DMS53 treated with DMSO at 0.1 percent for 48 hours (cell line): ENCODE data around the gene PRDM8.
A peak's percentile ranks its signal among the peaks of the same experiment; 100 is the strongest.

Source experiments
- DNase-seq: peaks from one replicate; lab custom pipeline; 2025; ENCODE audit not compliant: unreplicated experiment; lab: John Stamatoyannopoulos, UW

Gene PRDM8

DNA sequence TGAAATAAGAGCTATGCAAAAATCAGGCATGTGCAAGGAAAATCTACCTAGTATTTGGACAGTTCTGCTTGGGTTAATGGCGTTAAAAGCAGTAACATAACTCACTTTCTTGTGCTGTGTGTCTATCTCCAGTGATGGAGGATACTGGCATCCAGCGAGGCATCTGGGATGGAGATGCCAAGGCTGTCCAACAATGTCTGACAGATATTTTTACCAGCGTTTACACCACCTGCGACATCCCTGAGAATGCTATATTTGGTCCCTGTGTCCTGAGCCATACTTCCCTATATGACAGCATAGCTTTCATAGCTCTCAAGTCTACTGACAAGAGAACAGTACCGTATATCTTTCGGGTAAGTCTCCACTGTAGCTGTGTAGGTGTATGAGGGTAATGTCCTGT is 2.6 kb downstream of the PRDM8 start:
- DNase-seq, result no peak

DNA sequence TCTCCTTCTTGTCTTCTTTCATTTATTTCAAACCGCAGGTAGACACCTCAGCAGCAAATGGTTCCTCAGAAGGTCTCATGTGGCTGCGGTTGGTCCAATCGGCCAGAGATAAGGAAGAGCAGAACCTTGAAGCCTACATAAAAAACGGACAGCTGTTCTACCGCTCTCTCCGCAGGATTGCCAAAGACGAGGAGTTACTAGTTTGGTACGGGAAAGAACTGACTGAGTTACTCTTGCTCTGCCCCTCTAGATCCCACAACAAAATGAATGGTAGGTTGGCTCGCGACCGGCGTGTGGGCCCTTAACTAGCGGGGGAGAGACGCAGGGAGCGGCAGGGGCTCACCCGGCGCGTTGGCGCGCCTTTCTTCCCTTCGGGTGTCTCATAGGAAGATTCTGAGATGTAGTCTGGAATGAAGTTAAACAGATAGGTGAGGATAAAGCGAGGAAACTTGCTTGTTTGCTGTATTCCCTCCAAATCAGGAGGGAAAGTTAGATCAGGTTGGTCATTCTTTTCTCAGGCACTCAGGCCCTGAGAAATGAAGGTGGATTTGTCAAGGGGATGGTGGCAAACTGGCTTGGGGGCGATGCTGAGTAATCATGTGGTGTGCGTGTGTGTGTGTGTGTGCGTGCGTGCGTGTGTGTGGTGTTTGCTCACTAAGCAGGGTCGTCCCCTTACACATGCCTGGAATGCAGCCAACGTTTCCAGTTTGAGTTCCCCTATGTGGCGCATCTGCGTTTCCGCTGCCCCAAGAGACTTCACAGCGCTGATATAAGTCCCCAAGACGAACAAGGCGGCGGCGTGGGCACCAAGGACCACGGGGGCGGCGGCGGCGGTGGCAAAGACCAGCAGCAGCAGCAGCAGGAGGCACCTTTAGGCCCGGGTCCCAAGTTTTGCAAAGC is 4.2 kb downstream of the PRDM8 start:
- DNase-seq, result no peak

DNA sequence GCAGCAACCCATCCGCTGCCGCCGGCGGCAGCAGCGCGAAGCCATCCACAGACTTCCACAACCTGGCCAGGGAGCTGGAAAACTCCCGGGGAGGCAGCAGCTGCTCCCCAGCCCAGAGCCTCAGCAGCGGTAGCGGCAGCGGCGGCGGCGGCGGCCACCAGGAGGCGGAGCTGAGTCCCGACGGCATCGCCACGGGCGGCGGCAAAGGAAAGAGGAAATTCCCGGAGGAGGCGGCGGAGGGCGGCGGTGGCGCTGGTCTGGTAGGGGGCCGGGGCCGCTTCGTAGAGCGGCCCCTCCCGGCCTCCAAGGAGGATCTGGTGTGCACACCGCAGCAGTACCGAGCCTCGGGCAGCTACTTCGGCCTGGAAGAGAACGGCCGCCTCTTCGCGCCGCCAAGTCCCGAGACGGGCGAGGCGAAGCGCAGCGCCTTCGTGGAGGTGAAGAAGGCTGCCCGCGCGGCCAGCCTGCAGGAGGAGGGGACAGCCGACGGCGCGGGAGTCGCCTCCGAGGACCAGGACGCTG is 4.9 kb downstream of the PRDM8 start:
- DNase-seq, result peak; percentile 33

DNA sequence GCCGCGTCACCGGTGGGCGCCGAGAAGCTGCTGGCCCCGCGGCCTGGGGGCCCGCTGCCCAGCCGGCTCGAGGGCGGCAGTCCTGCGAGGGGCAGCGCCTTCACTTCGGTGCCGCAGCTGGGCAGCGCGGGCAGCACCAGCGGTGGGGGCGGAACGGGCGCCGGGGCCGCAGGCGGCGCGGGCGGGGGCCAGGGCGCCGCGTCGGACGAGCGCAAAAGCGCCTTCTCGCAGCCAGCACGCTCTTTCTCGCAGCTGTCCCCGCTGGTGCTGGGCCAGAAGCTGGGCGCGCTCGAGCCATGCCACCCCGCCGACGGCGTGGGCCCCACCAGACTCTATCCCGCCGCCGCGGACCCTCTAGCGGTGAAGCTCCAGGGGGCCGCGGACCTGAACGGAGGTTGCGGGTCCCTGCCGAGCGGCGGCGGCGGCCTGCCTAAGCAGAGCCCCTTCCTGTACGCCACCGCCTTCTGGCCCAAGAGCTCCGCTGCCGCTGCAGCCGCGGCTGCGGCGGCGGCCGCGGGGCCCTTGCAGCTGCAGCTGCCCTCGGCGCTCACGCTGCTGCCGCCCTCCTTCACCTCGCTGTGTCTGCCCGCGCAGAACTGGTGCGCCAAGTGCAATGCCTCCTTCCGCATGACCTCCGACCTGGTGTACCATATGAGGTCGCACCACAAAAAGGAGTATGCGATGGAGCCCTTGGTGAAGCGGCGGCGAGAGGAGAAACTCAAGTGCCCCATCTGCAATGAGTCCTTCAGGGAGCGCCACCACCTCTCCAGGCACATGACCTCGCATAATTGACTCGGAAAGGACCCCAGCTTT is 5.6 kb downstream of the PRDM8 start:
- DNase-seq, result peak; percentile 10

DNA sequence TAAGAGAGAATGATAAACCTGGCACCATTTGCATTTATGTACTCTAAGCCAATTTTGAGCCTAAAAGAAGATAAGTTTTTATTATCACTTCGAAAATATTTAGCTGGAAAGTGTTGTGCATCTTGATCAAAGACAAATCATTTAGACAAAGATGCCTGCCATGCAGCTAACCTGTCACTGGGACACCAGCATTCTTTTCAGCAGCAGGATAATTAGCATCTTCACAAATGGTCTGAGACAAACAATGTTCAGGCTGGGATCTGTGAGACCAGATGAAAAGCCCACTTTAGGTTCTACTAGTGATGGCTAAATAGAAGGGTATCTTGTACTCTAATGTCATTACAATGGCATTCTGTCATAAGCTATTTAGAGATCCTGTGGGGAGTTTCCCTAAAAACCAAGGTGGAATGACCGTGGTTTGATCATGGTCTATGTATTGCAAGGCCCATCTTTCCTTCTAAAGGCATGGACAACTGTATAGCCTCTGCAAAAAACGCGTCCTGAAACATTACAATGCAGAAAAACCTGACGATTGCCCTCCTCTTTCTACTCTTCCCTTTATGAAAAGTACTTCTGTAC is 7.2 kb downstream of the PRDM8 start:
- no peak for DNase-seq

DNA sequence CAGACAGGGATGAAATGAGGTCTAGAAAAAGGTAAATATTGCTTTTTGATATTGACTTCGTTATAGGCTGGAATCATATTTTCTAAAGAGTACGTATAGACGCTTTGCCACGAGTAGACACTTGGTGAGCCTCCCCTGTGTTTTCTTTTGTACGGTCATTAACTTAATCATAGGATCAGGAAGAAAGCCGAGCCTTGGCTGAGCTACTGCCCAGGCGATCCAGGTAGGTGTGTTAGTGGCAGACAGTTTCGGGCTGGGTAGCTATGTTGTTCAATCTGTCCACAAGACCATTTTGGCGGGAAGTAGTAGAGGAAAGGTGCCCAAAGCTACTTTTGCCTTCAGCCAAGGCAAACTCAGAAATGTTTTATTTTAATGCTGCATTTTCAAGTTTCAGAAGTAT is 8.8 kb downstream of the PRDM8 start:
- DNase-seq, result no peak

DNA sequence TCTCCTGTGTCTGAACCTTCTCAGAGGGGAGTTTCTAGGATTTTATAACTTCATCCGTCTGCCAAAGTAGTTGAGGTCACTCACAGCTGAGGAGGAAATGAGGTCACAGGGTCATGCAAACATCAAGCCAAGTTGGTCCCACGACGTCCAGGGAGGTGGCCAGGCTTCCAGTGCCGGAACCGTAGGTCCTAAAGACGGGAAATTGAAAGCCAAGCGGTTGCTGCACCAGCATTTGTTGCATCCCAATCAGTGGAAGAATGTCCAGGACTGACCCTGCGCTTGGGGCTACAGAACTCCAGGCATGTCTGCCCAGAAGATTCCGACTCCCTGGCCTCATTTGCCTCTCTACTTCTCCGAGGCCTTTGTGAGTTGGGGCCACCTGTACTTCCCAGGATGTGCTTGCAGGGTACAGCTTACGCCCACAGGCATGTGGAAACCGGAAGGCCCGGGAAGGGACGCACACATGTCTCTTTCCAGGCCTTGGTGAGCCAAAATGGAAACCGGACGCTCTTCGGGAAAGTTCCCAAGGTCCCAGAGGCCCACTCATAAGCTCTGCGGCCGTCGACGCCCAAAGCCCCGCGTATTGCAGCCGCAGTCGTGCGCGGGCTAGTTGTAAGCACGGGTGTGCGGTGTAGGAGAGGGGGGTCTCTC is 9.3 kb downstream of the PRDM8 start:
- DNase-seq, result no peak

DNA sequence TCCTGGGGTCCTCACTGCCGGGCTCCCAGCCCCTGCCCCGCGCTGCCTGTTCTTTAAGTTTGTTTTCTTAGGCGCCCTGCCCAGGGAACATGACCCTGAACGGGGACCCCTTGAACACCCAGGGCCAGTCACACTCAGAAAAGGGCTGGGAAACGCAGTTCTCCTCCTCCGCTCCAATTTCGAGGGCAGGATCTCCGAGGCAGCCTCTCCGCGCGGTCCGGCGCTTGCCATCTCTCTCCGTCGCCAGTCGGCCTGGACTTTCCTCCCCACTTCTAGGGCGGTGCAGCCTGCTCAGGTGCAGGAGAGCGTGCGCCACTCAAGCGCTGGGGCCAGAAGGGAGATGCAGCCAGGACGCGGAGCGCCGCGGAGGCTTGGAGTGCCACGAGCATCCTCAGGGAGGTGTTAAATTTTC is 9.9 kb downstream of the PRDM8 start:
- DNase-seq, result no peak

DNA sequence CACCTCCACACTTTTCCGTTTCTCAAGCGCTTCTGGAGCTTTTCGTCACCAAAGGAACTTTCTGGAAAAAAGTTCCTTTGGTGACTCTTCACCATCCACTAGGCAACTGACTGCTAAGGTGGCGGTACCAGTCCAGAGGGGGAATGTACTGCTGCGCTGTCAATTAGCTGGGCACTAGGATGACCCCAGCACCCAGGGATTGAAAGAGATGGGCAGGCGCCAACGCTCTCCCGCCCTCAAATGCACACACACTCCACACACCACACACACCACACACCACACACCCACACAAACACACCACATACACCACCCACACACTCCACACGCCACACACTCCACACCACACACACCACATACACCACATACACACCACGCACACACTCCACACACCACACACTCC is 10.4 kb downstream of the PRDM8 start:
- no peak for DNase-seq

DNA sequence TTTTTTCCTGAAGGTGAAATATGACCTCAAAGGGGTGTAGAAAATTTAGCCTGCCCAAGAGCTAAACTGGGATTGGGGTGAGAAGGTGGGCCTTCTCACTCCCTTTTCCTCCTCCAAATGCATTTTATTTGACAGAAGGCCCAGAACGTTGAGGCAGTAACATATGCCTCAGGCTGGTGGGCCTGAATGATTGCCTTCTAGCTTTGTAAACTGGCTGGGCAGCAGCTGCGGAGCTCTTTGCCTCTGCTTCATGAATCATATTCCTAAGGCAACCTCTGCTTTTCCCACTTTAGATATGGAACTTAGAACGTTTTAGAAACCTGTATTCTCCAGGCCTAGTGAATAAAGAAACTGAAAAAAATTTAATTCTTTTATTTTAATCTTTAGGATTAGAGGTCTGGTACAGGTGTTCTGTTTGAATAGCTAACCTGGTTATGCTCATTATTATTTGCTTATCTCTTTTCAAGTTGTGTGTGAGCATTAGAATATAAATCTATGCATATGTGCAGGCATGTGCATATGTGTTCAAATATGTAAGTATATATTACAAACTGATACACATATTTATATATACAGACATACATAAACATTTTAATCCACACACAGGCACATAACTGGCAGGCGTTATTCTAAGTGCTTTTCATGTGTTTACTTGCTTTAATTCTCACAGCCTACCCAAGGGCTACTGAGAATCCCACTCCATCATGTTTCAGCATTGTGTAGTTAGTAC is 11.5 kb downstream of the PRDM8 start:
- no peak for DNase-seq

DNA sequence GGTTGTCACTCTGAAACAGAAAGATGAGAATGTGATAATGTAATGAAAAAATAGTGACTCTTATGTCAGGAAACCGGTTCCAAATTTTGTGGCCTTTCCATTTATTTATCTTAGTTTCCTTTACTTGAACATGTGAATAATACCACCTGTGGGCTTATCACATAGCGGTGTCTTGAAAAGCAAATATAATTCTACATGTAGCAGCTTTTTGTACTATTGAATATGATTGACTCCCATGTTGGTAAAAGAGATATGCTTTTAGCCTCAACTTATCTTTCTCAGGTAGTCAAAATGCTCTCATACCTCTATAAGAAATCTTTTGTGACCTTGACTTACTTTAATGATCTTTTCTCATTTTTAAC is 12.0 kb downstream of the PRDM8 start:
- DNase-seq, result no peak

DNA sequence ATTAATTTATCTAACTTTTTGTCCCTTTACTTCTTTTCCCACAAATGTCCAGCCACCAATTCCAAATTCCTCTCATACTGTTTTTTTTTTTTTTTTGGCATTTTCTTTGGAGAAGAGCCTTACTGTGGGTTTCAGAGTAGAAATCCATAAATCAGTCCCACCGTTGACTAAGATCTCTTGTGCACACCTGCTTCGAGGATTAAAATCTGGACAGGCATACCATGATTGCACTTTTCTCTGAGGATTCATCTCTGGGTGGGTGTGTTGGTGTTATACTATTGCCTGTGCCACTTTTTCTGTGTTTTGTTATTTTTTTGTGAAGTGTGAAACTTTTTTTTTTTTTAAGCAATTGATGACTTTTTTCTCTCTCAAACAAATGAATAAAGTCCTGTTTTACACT is 13.2 kb downstream of the PRDM8 start:
- no peak for DNase-seq

DNA sequence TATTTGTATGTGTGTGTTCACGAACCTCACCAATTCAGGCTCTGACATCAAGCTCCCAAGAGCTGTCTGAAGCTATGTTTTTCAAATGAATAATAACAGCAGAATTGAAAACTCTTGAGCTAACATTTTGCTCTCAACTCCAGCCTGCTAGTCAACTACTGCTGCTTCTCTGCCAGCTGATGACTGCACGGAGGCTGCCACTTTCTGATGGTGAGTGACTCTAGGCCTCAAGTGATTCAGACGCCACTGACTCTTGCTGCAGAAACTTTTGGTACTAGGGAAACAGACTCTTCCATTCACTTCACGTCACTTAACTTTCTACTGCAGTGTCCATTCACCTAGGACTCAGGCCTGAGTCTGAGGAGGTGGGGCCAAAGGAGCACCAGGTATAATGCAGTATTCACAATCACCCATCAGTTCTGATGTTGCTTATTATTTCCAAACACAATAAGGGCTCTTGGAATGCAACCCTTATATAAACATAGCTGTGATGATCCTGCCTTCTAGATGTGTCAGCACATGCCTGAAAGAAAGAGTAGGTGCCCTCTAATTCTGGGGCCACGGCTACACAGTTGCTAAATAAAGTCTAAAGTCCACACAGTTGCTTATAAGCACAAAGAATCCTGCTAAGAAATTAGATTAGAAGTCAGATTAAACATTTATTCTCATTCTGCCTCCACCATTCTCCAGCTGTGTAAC is 16.0 kb downstream of the PRDM8 start:
- DNase-seq, result no peak

DNA sequence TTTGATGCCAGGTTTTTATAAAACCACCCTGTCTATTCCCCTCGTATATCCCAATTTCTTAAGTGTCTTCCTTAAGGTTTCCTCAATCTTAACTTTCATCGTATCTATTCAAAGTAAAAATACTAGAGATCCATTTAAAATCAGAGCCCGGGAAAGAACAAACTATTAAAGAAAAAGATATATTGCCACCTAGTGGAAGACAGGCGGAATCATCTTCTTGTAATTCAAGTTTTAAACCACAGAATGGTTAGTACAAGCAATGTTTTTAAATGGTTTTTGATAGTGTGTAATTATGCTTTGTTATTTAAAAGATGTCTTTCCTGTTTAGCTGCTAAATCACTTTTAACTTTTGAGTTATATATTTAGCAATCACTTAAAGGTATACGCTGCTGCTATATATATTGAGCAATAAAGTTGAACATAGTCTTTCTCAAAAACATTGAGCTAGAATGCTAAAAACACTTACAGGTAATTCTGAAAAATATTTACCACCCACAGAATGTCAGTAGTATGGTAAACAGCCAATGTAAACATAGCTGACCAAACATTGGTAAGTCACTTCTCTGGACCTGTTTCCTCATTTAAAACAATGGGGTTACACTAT is 18.2 kb downstream of the PRDM8 start:
- DNase-seq, result peak; percentile 45

DNA sequence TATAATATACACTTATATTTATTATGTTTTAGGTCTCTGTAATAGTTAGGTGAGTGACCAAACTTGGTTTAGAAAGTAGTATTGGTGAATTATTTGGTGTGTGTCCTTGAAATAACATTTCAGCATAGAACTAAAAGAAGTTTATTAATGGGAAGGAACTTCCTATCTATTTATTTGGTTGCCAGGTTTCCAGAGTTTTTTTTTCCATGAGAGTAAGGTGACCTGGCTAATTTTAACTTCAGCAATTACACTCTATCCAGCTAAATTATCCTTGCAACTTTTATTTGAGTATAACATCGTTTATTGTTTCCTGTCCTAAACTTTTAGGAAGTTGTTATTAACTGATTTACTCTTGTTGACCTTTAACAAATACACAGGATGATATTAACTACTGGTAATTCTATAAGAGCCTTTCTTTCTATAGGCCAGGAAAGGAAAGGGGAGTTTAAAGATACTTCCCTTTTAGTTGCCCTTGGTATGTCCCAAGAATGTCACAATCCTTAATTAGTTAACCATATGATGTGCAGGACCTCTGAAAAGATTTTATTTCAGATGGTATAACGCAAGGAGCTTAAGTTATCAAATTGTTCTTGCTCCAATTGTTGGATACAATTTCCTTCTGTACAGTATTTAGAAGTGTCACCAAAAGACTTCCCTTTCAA is 18.9 kb downstream of the PRDM8 start:
- no peak for DNase-seq

DNA sequence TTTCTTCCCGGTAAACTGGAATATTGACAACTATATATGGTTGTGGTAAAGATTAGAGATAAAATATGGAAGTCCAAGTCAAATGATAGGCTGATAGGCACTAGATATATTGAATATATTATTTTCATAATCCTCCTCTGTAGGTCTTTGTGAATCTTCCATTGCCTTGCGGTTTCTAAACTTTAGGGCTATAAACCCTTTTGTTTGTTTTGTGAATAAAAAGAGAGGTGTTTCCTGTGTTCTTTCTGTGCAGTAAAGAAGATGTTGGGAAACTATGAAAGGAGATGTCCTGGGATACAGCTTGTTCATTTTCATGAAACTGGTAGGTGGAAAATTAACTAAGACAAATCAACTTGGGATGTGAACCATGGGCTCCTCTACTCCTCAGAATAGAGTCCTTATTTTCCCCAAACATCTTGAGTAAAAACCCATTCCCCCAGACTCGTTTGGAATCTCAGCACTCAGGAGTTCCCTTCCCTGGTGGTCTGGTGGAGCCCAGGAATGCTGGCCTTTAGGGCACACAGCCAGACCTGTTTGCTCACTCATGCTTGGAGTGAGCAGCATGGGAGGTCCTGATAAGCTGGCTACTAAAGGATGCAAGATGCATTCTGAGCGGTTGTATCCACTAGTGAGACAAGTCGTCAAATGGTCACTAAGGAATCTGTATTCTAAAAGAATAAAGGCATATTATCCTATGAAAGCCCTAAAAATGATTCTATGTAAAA is 22.2 kb downstream of the PRDM8 start:
- no peak for DNase-seq

DNA sequence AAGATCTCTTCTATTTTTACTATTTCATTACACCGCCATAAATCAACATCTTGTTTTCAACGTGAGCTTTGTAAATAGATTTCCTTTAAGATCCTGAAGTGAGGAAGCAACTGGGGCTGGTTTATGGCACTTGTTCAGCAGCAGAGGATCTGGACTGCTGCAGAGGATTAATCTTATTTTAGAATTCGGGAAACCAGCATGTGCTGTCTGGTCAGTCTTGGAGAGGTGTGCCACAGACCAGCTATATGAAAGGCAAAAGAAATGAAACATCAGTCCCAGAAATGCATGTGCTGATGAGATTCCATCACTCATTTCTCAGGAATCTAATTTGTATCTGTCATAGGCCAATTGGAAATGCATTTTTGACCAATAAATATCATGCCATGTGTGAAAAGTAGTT is 23.4 kb downstream of the PRDM8 start:
- no peak for DNase-seq

DNA sequence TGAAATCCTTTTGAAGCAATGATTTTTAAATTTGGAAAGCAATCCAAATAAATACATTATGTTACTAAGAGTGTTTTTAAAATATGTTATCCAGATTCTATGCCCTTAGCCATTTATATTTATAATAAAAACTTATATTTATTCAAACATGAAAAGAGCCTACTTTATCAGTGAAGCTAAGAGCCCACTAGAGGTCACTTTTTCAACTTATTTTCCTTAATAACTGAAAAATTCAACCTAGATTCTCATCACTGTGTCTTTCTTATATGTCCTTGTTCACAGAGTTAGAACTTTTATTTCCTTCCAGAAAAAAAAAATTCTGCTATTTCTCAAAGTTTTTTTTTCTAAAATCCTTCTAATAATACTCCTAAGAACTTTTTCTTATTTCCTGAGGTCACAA is 23.9 kb downstream of the PRDM8 start:
- peak; percentile 27 for DNase-seq
